ENCODE results near the gene ANTXR1. TPM values are rescaled to one million over a fixed set of nuclear protein-coding genes. Genes with fewer than 3 reads are reported as not detected.

The ANTXR1 gene
- total and polyA plus RNA-seq, 2 donors (not counting 3 experiments of a cell fraction or from before 2014, with no cell fraction given), result 4.2 to 17.3 TPM

DNA sequence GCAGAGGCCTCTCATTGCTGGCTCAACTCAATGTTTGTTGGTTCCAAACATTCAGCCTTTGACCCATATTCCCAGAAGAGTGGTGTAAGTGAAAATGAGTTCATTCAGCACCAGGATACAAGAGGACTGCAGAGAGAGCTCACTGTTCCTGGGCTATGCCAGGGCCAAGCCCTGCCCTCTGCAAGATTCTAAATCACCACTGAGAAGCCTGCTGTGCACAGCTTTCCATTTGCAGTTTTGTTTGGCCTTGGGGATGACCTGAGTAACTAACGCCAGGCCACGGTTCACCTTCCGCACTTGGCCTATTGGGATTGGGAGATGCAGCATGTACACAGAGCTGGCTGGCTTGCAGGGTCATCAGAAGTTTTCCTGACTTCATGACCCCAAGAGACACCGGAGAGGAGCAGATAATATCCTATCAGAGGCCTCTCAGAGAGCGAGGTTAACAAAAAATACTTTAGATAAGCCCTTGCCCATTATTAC, 25.9 kb upstream of the ANTXR1 start:
- intact Hi-C loops (cut with micrococcal nuclease) (no loop called here), dilution Hi-C loops (cut with MboI; ENCODE audit: extremely low pct_ligation_motif_present, low sequenced_read_pairs) (no loop called here)
- H3K9ac ChIP-seq (replicated peaks; ENCODE audit: extremely low read depth, insufficient read depth, low read length), result no peak overlapping the region
- no peak for FAIRE-seq
- H3K9me1 ChIP-seq (replicated peaks; ENCODE audit: control insufficient read depth, extremely low read depth, insufficient read depth, low read length), result no peaks in the 10 kb centered on the region
- CTCF ChIA-PET, result interaction anchor here (1.3 kb wide), 1 partner anchor 44 kb away, joined by 3 read pairs; no protein-coding TSS in a partner anchor
- no peaks in the 10 kb centered on the region for H3K4me1 ChIP-seq (ENCODE audit: control insufficient read depth, extremely low read depth, insufficient read depth, low read length)
- peaks cover 11 to 18% of the 10 kb centered on the region in 2 experiments for H3K27me3 ChIP-seq (ENCODE audit: control insufficient read depth in 2 of 2, insufficient read depth in 2 of 2, low read length in 2 of 2)
- no peak overlapping the region for H3K27ac ChIP-seq (ENCODE audit: insufficient read depth, low read depth, low read length)
- no peaks in the 10 kb centered on the region for H3K9me3 ChIP-seq (replicated peaks; ENCODE audit: control insufficient read depth, insufficient read depth, low read length)
- H4K20me1 ChIP-seq (replicated peaks; ENCODE audit: control insufficient read depth, extremely low read depth, insufficient read depth, low read length), result no peaks in the 10 kb centered on the region
- H3K36me3 ChIP-seq (ENCODE audit: control insufficient read depth in 2 of 2, extremely low read depth in 1 of 2, insufficient read depth in 2 of 2, low read length in 2 of 2), result no peaks in the 10 kb centered on the region
- POLR2A ChIA-PET, result no interaction called here
- BruUV-seq (replicated peaks), result no TSS peak
- no peak overlapping the region for H3K4me3 ChIP-seq (replicated peaks in 1 of 3; ENCODE audit: insufficient read depth in 1 of 3, low read depth in 1 of 3, low read length in 3 of 3)
- TF ChIP-seq FOS (IDR thresholded peaks at IDR 0.05; ENCODE audit: borderline replicate concordance, insufficient read depth, low read length) (no peak), MYC (IDR thresholded peaks at IDR 0.05; ENCODE audit: low read depth, low read length) (no peak), EZH2 (IDR thresholded peaks at IDR 0.05; ENCODE audit: borderline replicate concordance, low read depth, low read length, severe bottlenecking) (no peak), GATA2 (IDR thresholded peaks at IDR 0.05; ENCODE audit: insufficient read depth, insufficient read length, low read depth, low read length) (no peak), POLR2AphosphoS5 (IDR thresholded peaks at IDR 0.05; ENCODE audit: insufficient read depth, low read depth, low read length) (no peak), JUN (IDR thresholded peaks at IDR 0.05; ENCODE audit: borderline replicate concordance, insufficient read depth, insufficient read length, low read depth) (no peak), POLR2A (IDR thresholded peaks at IDR 0.05; ENCODE audit: low read depth, low read length) (no peak)
- TF ChIP-seq, protein P1, sequence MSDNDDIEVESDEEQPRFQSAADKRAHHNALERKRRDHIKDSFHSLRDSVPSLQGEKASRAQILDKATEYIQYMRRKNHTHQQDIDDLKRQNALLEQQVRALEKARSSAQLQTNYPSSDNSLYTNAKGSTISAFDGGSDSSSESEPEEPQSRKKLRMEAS (IDR thresholded peaks at IDR 0.05; ENCODE audit: insufficient read depth, insufficient read length), result no peak
- TF ChIP-seq, protein P2, sequence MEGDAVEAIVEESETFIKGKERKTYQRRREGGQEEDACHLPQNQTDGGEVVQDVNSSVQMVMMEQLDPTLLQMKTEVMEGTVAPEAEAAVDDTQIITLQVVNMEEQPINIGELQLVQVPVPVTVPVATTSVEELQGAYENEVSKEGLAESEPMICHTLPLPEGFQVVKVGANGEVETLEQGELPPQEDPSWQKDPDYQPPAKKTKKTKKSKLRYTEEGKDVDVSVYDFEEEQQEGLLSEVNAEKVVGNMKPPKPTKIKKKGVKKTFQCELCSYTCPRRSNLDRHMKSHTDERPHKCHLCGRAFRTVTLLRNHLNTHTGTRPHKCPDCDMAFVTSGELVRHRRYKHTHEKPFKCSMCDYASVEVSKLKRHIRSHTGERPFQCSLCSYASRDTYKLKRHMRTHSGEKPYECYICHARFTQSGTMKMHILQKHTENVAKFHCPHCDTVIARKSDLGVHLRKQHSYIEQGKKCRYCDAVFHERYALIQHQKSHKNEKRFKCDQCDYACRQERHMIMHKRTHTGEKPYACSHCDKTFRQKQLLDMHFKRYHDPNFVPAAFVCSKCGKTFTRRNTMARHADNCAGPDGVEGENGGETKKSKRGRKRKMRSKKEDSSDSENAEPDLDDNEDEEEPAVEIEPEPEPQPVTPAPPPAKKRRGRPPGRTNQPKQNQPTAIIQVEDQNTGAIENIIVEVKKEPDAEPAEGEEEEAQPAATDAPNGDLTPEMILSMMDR (IDR thresholded peaks at IDR 0.05; ENCODE audit: extremely low read depth in 1 of 2, insufficient read depth in 1 of 2, low read depth in 1 of 2, low read length in 2 of 2), result no peak
- H3K79me2 ChIP-seq (ENCODE audit: control insufficient read depth, insufficient read depth, low read length), result no peaks in the 10 kb centered on the region
- no peak overlapping the region for H2AFZ ChIP-seq (ENCODE audit: low read depth, low read length)
- no peak for DNase-seq (ENCODE audit: low read depth, low spot score)
- H3K4me2 ChIP-seq (ENCODE audit: insufficient read depth, low read length), result no peak overlapping the region
